HepG2 (cell line): ENCODE measurements around the gene KNG1. TPM values are rescaled to one million over a fixed set of nuclear protein-coding genes. Genes with fewer than 3 reads are reported as not detected.
A peak's percentile ranks its signal among the peaks of the same experiment; 100 is the strongest.

Source experiments
- CHD4 ChIP-seq: fragments of 200-600 bp; sonication (generic); IDR thresholded peaks from 2 replicates; pipeline ENCODE4 v1.7.0; 2017; ENCODE audit warnings: mild to moderate bottlenecking, low read length, borderline replicate concordance
- CREM ChIP-seq, 2 experiments: sonication (generic) in 1 of 2; formaldehyde crosslinking in 1 of 2; IDR thresholded peaks; 2 replicates each; pipeline versions ENCODE4 v1.4.0 to v1.6.1; 2016 to 2020; ENCODE audit warnings: antibody characterized with exemption in 1 of 2, mild to moderate bottlenecking in 1 of 2, missing genetic modification reagents in 1 of 2
- HINFP ChIP-seq: sonication (generic); formaldehyde crosslinking; IDR thresholded peaks from 2 replicates; pipeline ENCODE4 v1.4.0; 2020; ENCODE audit warnings: low read depth, mild to moderate bottlenecking, missing genetic modification reagents
- KLF6 ChIP-seq: IDR thresholded peaks from 2 replicates; pipeline ENCODE4 v1.8.0; 2016; ENCODE audit warnings: missing biosample characterization, missing genetic modification reagents
- MEF2D ChIP-seq: sonication (generic); formaldehyde crosslinking; IDR thresholded peaks from 2 replicates; pipeline ENCODE4 v1.5.1; 2020; ENCODE audit warnings: mild to moderate bottlenecking, missing genetic modification reagents
- MIER2 ChIP-seq: IDR thresholded peaks from 2 replicates; pipeline ENCODE4 v1.6.1; 2016; ENCODE audit warnings: missing biosample characterization, missing genetic modification reagents
- PAXIP1 ChIP-seq: sonication (generic); formaldehyde crosslinking; conservative IDR thresholded peaks from 2 replicates; pipeline ENCODE4 v1.4.0; 2020; ENCODE audit warnings: mild to moderate bottlenecking, missing genetic modification reagents, moderate library complexity
- PLRG1 ChIP-seq: fragments of 450-650 bp; conservative IDR thresholded peaks from 2 replicates; pipeline ENCODE4 v1.6.1; 2016
- SNAI1 ChIP-seq: sonication (generic); formaldehyde crosslinking; IDR thresholded peaks from 2 replicates; pipeline ENCODE4 v1.5.0; 2020; ENCODE audit warnings: mild to moderate bottlenecking, missing genetic modification reagents, borderline replicate concordance
- SNAPC2 ChIP-seq: sonication (generic); formaldehyde crosslinking; IDR thresholded peaks from 2 replicates; pipeline ENCODE4 v1.8.1; 2022; ENCODE audit warnings: mild to moderate bottlenecking, missing genetic modification reagents
- SOX13 ChIP-seq, 3 experiments: fragments of 450-650 bp in 1 of 3; sonication (generic) in 1 of 3; formaldehyde crosslinking in 1 of 3; IDR thresholded peaks in 2 of 3; conservative IDR thresholded peaks in 1 of 3; 2 replicates each; pipeline versions ENCODE4 v1.5.0 to v1.6.1; 2016 to 2020; ENCODE audit warnings: antibody characterized with exemption in 1 of 3, mild to moderate bottlenecking in 1 of 3, missing compliant biosample characterization in 1 of 3, missing genetic modification reagents in 1 of 3, moderate library complexity in 1 of 3
- ZBTB20 ChIP-seq: sonication (generic); formaldehyde crosslinking; IDR thresholded peaks from 2 replicates; pipeline ENCODE4 v1.8.1; 2023; ENCODE audit warnings: missing genetic modification reagents, low read depth, mild to moderate bottlenecking, borderline replicate concordance
- ZFP36L1 ChIP-seq: sonication (generic); formaldehyde crosslinking; IDR thresholded peaks from 2 replicates; pipeline ENCODE4 v1.8.0; 2022; ENCODE audit warnings: mild to moderate bottlenecking, missing genetic modification reagents, moderate library complexity
- ZNF207 ChIP-seq: fragments of 450-650 bp; IDR thresholded peaks from 2 replicates; pipeline ENCODE4 v1.6.1; 2016; ENCODE audit warnings: antibody characterized with exemption, borderline replicate concordance
- ZNF280D ChIP-seq: sonication (generic); formaldehyde crosslinking; IDR thresholded peaks from 2 replicates; pipeline ENCODE4 v1.5.1; 2020; ENCODE audit warnings: mild to moderate bottlenecking, missing genetic modification reagents
- ZNF362 ChIP-seq: sonication (generic); formaldehyde crosslinking; IDR thresholded peaks from 2 replicates; pipeline ENCODE4 v1.4.0; 2020; ENCODE audit warnings: missing genetic modification reagents, mild to moderate bottlenecking, borderline replicate concordance
- ZNF550 ChIP-seq: sonication (generic); formaldehyde crosslinking; IDR thresholded peaks from 2 replicates; pipeline ENCODE4 v1.4.0; 2020; ENCODE audit warnings: mild to moderate bottlenecking, missing genetic modification reagents, borderline replicate concordance
- ZNF800 ChIP-seq: sonication (generic); formaldehyde crosslinking; IDR thresholded peaks from 2 replicates; pipeline ENCODE4 v1.4.0; 2020; ENCODE audit warnings: missing genetic modification reagents
- polyA plus RNA-seq, 8 experiments: library from polyadenylated mRNA; depleted of rRNA in 3 of 8; stranded (reverse) in 7 of 8; unstranded in 1 of 8; fragments of >200 nt; fragmentation: Illumina TruSeq in 4 of 8; extraction: Trizol in 4 of 8; gene quantifications; 2 replicates each; pipeline versions ENCODE4 v1.2.1 to v1.2.3, GENCODE V29; 2011 to 2016; ENCODE audit warnings: low read depth in 4 of 8, missing spikeins in 1 of 8, mixed read lengths in 1 of 8; ENCODE audit not compliant: insufficient read depth in 1 of 8
- total RNA-seq, 5 experiments: library from RNA; depleted of rRNA; stranded (reverse); fragments of >200 nt; fragmentation: Illumina TruSeq; extraction: Trizol; gene quantifications; 2 replicates each; pipeline ENCODE4 v1.2.3, GENCODE V29; 2016; ENCODE audit warnings: low read depth in 1 of 5

KNG1 gene
- total and polyA plus RNA-seq, 2 of the 13 experiments (the other 11 are each of a cell fraction or from before 2014, with no cell fraction given), result 6.5 to 7.0 TPM

GRCh38 chr3:186746008-186746407 is 28.8 kb downstream of the KNG1 start (continued):
- TF ChIP-seq ZNF280D (peak; percentile 74; the same call in 1 of the 2 replicates), HINFP (CRISPR knock-in tag) (0 out of 2 replicates have a peak, but pooled peaks have one; percentile 38), ZNF207 (no peak), MEF2D (CRISPR knock-in tag) (peak; percentile 78; the same call in 1 of the 2 replicates), CHD4 (no peak), MIER2 (CRISPR knock-in tag) (no peak), ZNF362 (peak; percentile 51; the same call in 1 of the 2 replicates), ZNF550 (CRISPR knock-in tag) (no peak), SNAPC2 (CRISPR knock-in tag) (no peak), PAXIP1 (CRISPR knock-in tag) (peak; percentile 79), SOX13 (IDR thresholded peaks at IDR 0.05) (no peak), SOX13 (CRISPR knock-in tag; conservative IDR thresholded peaks at IDR 0.05 in 1 of 2, IDR thresholded peaks at IDR 0.05 in 1 of 2) (no peak), SNAI1 (no peak), PLRG1 (no peak), ZNF800 (CRISPR knock-in tag) (no peak), ZBTB20 (CRISPR knock-in tag) (peak; percentile 72; the same call in 1 of the 2 replicates), KLF6 (CRISPR knock-in tag) (0 out of 2 replicates have a peak, but pooled peaks have one; percentile 25), CREM (IDR thresholded peaks at IDR 0.05) (no peak), CREM (CRISPR knock-in tag; IDR thresholded peaks at IDR 0.05) (no peak), ZFP36L1 (no peak)
